Measurements from ENCODE around the gene NPHP1. TPM values are rescaled to one million over a fixed set of nuclear protein-coding genes. Genes with fewer than 3 reads are reported as not detected.
"Not testable (repeated sequence)": the region's sequence is repeated elsewhere in the genome, so short reads cannot be mapped to it uniquely, and the experiment has no call there.

Gene NPHP1
- total and polyA plus RNA-seq, 5 donors = 4.7 to 6.6 (median 4.9) TPM

GRCh38 chr2:110114831-110115255 is 90.0 kb downstream of the NPHP1 start:
- Histone ChIP-seq H3K4me3 (ENCODE audit: low read length) (peak overlapping the region; percentile 22), H3K27me3 (ENCODE audit: control insufficient read depth, insufficient read depth) (no peaks in the 10 kb centered on the region), H3K9me3 (ENCODE audit: control insufficient read depth, low read length) (no peaks in the 10 kb centered on the region), H3K27ac (ENCODE audit: low read length) (peak overlapping the region; percentile 10), H3K4me1 (ENCODE audit: control insufficient read depth, insufficient read depth, low read length) (peaks cover 3% of the 10 kb centered on the region)
- intact Hi-C loops (cut with DNase I) = no loop called here
- ATAC-seq (peak in 1 of 2 donors; percentile 28), DNase-seq (no peak)
- WGBS = 77% methylated on average over 14 of the region's 14 CpGs

- 68% methylated on average over 8 of the region's 8 CpGs for WGBS
- H3K27me3 ChIP-seq (ENCODE audit: control insufficient read depth, insufficient read depth) = no peaks in the 10 kb centered on the region
- DNase-seq (peak; percentile 53 to 67 (median 55)), ATAC-seq (peak; percentile 28 to 36)
- H3K27ac ChIP-seq (ENCODE audit: low read length) = peak overlapping the region; percentile 10
- peak overlapping the region; percentile 22 for H3K4me3 ChIP-seq (ENCODE audit: low read length)
- H3K9me3 ChIP-seq (ENCODE audit: control insufficient read depth, low read length) = no peaks in the 10 kb centered on the region
- H3K4me1 ChIP-seq (ENCODE audit: control insufficient read depth, insufficient read depth, low read length) = peaks cover 3% of the 10 kb centered on the region
- intact Hi-C loops (cut with DNase I) = no loop called here
Measured at GRCh38 chr2:110113961-110114591, 90.7 kb downstream of the NPHP1 start.

GRCh38 chr2:110108291-110108690 is 96.5 kb downstream of the NPHP1 start:
- 95% methylated on average over 2 of the region's 2 CpGs for WGBS
- not testable (repeated sequence) for H3K9me3 ChIP-seq (ENCODE audit: control insufficient read depth, low read length); ATAC-seq; H3K27ac ChIP-seq (ENCODE audit: low read length); H3K27me3 ChIP-seq (ENCODE audit: control insufficient read depth, insufficient read depth); DNase-seq; H3K4me3 ChIP-seq (ENCODE audit: low read length); H3K4me1 ChIP-seq (ENCODE audit: control insufficient read depth, insufficient read depth, low read length)
- intact Hi-C loops (cut with DNase I) = loop anchor here in 1 of 4 donors (10.0 kb wide), 1 partner anchor 47 kb away; no protein-coding TSS in a partner anchor

- peak in 1 of 2 donors; percentile 71 for ATAC-seq
- DNase-seq = no peak
- Histone ChIP-seq H3K27ac (ENCODE audit: low read length) (peak overlapping the region; percentile 24), H3K27me3 (ENCODE audit: control insufficient read depth, insufficient read depth) (no peaks in the 10 kb centered on the region), H3K4me1 (ENCODE audit: control insufficient read depth, insufficient read depth, low read length) (peaks cover 4% of the 10 kb centered on the region), H3K9me3 (ENCODE audit: control insufficient read depth, low read length) (no peaks in the 10 kb centered on the region), H3K4me3 (ENCODE audit: low read length) (no peak overlapping the region)
- intact Hi-C loops (cut with DNase I) = loop anchor here in 1 of 4 donors (10.0 kb wide), 1 partner anchor 47 kb away; no protein-coding TSS in a partner anchor
- WGBS = 94% methylated on average over 3 of the region's 3 CpGs
Measured at GRCh38 chr2:110107092-110108079, 97.4 kb downstream of the NPHP1 start.

GRCh38 chr2:110106642-110107041 is 98.2 kb downstream of the NPHP1 start:
- ATAC-seq (no peak), DNase-seq (no peak)
- Histone ChIP-seq H3K27me3 (ENCODE audit: control insufficient read depth, insufficient read depth) (no peaks in the 10 kb centered on the region), H3K4me3 (ENCODE audit: low read length) (no peak overlapping the region), H3K27ac (ENCODE audit: low read length) (no peak overlapping the region), H3K4me1 (ENCODE audit: control insufficient read depth, insufficient read depth, low read length) (peaks cover 6% of the 10 kb centered on the region), H3K9me3 (ENCODE audit: control insufficient read depth, low read length) (no peaks in the 10 kb centered on the region)
- intact Hi-C loops (cut with DNase I) = loop anchor here in 1 of 4 donors (10.0 kb wide), 1 partner anchor 48 kb away; no protein-coding TSS in a partner anchor
- WGBS = 73% methylated on average over 6 of the region's 6 CpGs

- no peak for ATAC-seq
- no peak for DNase-seq
- Histone ChIP-seq H3K4me3 (ENCODE audit: low read length) (no peak overlapping the region), H3K27me3 (ENCODE audit: control insufficient read depth, insufficient read depth) (no peaks in the 10 kb centered on the region), H3K4me1 (ENCODE audit: control insufficient read depth, insufficient read depth, low read length) (peaks cover 10% of the 10 kb centered on the region), H3K27ac (ENCODE audit: low read length) (peak overlapping the region; percentile 23), H3K9me3 (ENCODE audit: control insufficient read depth, low read length) (no peaks in the 10 kb centered on the region)
- intact Hi-C loops (cut with DNase I) = loop anchor here in 1 of 4 donors (10.0 kb wide), 1 partner anchor 49 kb away; no protein-coding TSS in a partner anchor
- WGBS = 72% methylated on average over 8 of the region's 8 CpGs
Measured at GRCh38 chr2:110105608-110106467, 99.0 kb downstream of the NPHP1 start.

GRCh38 chr2:110105183-110105582 is 99.6 kb downstream of the NPHP1 start:
- no peak overlapping the region for H3K27ac ChIP-seq (ENCODE audit: low read length)
- 90% methylated on average over 4 of the region's 4 CpGs for WGBS

GRCh38 chr2:110104025-110104771 is 100.6 kb downstream of the NPHP1 start:
- DNase-seq (no peak), ATAC-seq (no peak)
- Histone ChIP-seq H3K4me1 (ENCODE audit: control insufficient read depth, insufficient read depth, low read length) (peaks cover 14% of the 10 kb centered on the region), H3K27me3 (ENCODE audit: control insufficient read depth, insufficient read depth) (no peaks in the 10 kb centered on the region), H3K27ac (ENCODE audit: low read length) (peak overlapping the region; percentile 14), H3K9me3 (ENCODE audit: control insufficient read depth, low read length) (no peaks in the 10 kb centered on the region), H3K4me3 (ENCODE audit: low read length) (no peak overlapping the region)
- 88% methylated on average over 10 of the region's 10 CpGs for WGBS
- intact Hi-C loops (cut with DNase I) = loop anchor here in 1 of 4 donors (10.0 kb wide), 1 partner anchor 51 kb away; no protein-coding TSS in a partner anchor

More at GRCh38 chr2:110105183-110105582, 99.6 kb downstream of the NPHP1 start:
- intact Hi-C loops (cut with DNase I) = loop anchor here in 1 of 4 donors (10.0 kb wide), 1 partner anchor 50 kb away; no protein-coding TSS in a partner anchor
- no peak for DNase-seq
- no peaks in the 10 kb centered on the region for H3K9me3 ChIP-seq (ENCODE audit: control insufficient read depth, low read length)
- H3K27me3 ChIP-seq (ENCODE audit: control insufficient read depth, insufficient read depth) = no peaks in the 10 kb centered on the region
- peaks cover 12% of the 10 kb centered on the region for H3K4me1 ChIP-seq (ENCODE audit: control insufficient read depth, insufficient read depth, low read length)
- ATAC-seq = no peak
- H3K4me3 ChIP-seq (ENCODE audit: low read length) = no peak overlapping the region

GRCh38 chr2:110103061-110103961 is 101.5 kb downstream of the NPHP1 start:
- Histone ChIP-seq H3K4me3 (ENCODE audit: low read length) (no peak overlapping the region), H3K27me3 (ENCODE audit: control insufficient read depth, insufficient read depth) (no peaks in the 10 kb centered on the region), H3K9me3 (ENCODE audit: control insufficient read depth, low read length) (no peaks in the 10 kb centered on the region), H3K27ac (ENCODE audit: low read length) (no peak overlapping the region), H3K4me1 (ENCODE audit: control insufficient read depth, insufficient read depth, low read length) (peaks cover 17% of the 10 kb centered on the region)
- intact Hi-C loops (cut with DNase I) = loop anchor here in 1 of 4 donors (10.0 kb wide), 1 partner anchor 51 kb away; no protein-coding TSS in a partner anchor
- DNase-seq = no peak
- 79% methylated on average over 20 of the region's 20 CpGs for WGBS
- no peak for ATAC-seq

All from right cardiac atrium (tissue), 5 donors.